CD14-positive monocyte (primary cell): ENCODE measurements around the gene TTC7B. TPM values are rescaled to one million over a fixed set of nuclear protein-coding genes. Genes with fewer than 3 reads are reported as not detected.

Experiments
- DNase-seq, 3 donors: peaks; one replicate each; pipeline ENCODE4 v3.0.0-alpha.2; 2011 to 2022
- H2AFZ ChIP-seq: 2 replicates; pipeline ENCODE4 v1.6.0; 2012; ENCODE audit warnings: mild to moderate bottlenecking, low read depth, low read length, inconsistent platforms; ENCODE audit not compliant: insufficient read depth, poor library complexity, severe bottlenecking
- H3K27ac ChIP-seq, 2 donors: 1 replicate in 1 of 2; 2 replicates in 1 of 2; pipeline ENCODE4 v1.5.1; 2012 to 2013; ENCODE audit warnings: low read length in 2 of 2, control low read depth in 1 of 2, inconsistent platforms in 1 of 2, low read depth in 1 of 2, mild to moderate bottlenecking in 1 of 2
- H3K27me3 ChIP-seq, 2 donors: one replicate each; pipeline versions ENCODE4 v1.6.0 to v1.6.1; 2011 to 2013; ENCODE audit warnings: low read length in 2 of 2; ENCODE audit not compliant: control insufficient read depth in 2 of 2, insufficient read depth in 2 of 2
- H3K36me3 ChIP-seq, 2 donors: replicated peaks in 1 of 2; 1 replicate in 1 of 2; 2 replicates in 1 of 2; pipeline versions ENCODE4 v1.5.1 to v1.6.1; 2012 to 2013; ENCODE audit warnings: low read length in 2 of 2, control low read depth in 1 of 2, inconsistent platforms in 1 of 2, mild to moderate bottlenecking in 1 of 2; ENCODE audit not compliant: insufficient read depth in 2 of 2, control insufficient read depth in 1 of 2
- H3K4me1 ChIP-seq, 2 donors: 1 replicate in 1 of 2; 2 replicates in 1 of 2; pipeline versions ENCODE4 v1.5.1 to v1.6.1; 2012 to 2013; ENCODE audit warnings: low read length in 2 of 2, control low read depth in 1 of 2, inconsistent platforms in 1 of 2, mild to moderate bottlenecking in 1 of 2, moderate library complexity in 1 of 2; ENCODE audit not compliant: insufficient read depth in 2 of 2, control insufficient read depth in 1 of 2
- H3K4me2 ChIP-seq: replicated peaks from 2 replicates; pipeline ENCODE3; 2012; ENCODE audit warnings: low read length, moderate library complexity, mild to moderate bottlenecking; ENCODE audit not compliant: poor library complexity, severe bottlenecking; ENCODE audit errors: extremely low read depth
- H3K4me3 ChIP-seq, 3 experiments: fragments of 200-600 bp in 1 of 3; sonication (generic) in 1 of 3; replicated peaks in 1 of 3; 1 replicate in 2 of 3; 2 replicates in 1 of 3; pipeline ENCODE4 v1.5.1; 2011 to 2013; ENCODE audit warnings: low read length in 3 of 3, mild to moderate bottlenecking in 3 of 3, control low read depth in 2 of 3, low read depth in 2 of 3, inconsistent platforms in 1 of 3, moderate library complexity in 1 of 3
- H3K79me2 ChIP-seq: 2 replicates; pipeline ENCODE4 v1.6.0; 2012; ENCODE audit warnings: mild to moderate bottlenecking, control low read depth, inconsistent platforms, low read length, moderate library complexity; ENCODE audit not compliant: insufficient read depth
- H3K9ac ChIP-seq: 2 replicates; pipeline ENCODE4 v1.6.0; 2017; ENCODE audit warnings: low read length, mild to moderate bottlenecking; ENCODE audit not compliant: insufficient read depth, poor library complexity, severe bottlenecking
- H3K9me3 ChIP-seq, 2 donors: replicated peaks in 1 of 2; 1 replicate in 1 of 2; 2 replicates in 1 of 2; pipeline versions ENCODE4 v1.5.1 to v1.6.1; 2012 to 2013; ENCODE audit warnings: low read length in 2 of 2, control low read depth in 1 of 2; ENCODE audit not compliant: control insufficient read depth in 1 of 2, insufficient read depth in 1 of 2
- H4K20me1 ChIP-seq: 2 replicates; pipeline ENCODE4 v1.6.0; 2012; ENCODE audit warnings: mild to moderate bottlenecking, low read length, control low read depth, moderate library complexity; ENCODE audit not compliant: insufficient read depth
- H3K27ac Mint-ChIP-seq, 7 donors: one replicate each; pipeline ENCODE4 v1.8.0; 2020; ENCODE audit warnings: mild to moderate bottlenecking in 7 of 7, mixed read lengths in 7 of 7, moderate library complexity in 6 of 7, inconsistent platforms in 2 of 7
- H3K27me3 Mint-ChIP-seq, 3 donors: one replicate each; pipeline ENCODE4 v1.8.0; 2021 to 2022; ENCODE audit warnings: low read depth in 3 of 3, mild to moderate bottlenecking in 3 of 3, mixed read lengths in 3 of 3, moderate library complexity in 3 of 3, inconsistent platforms in 1 of 3
- H3K36me3 Mint-ChIP-seq, 2 donors: one replicate each; pipeline ENCODE4 v1.8.0; 2020; ENCODE audit warnings: mixed read lengths in 2 of 2, inconsistent platforms in 1 of 2, mild to moderate bottlenecking in 1 of 2
- H3K4me1 Mint-ChIP-seq: one replicate; pipeline ENCODE4 v1.8.0; 2020; ENCODE audit warnings: mild to moderate bottlenecking, mixed read lengths
- H3K4me3 Mint-ChIP-seq, 2 donors: one replicate each; pipeline ENCODE4 v1.8.0; 2020; ENCODE audit warnings: mild to moderate bottlenecking in 2 of 2, mixed read lengths in 2 of 2, moderate library complexity in 1 of 2
- H3K9me3 Mint-ChIP-seq, 7 donors: one replicate each; pipeline ENCODE4 v1.8.0; 2020 to 2022; ENCODE audit warnings: mixed read lengths in 7 of 7, mild to moderate bottlenecking in 6 of 7, moderate library complexity in 6 of 7, inconsistent platforms in 2 of 7
- WGBS: methylation state at CpG from one replicate; pipeline ENCODE4 v1.1.5; 2013; ENCODE audit warnings: missing lambda C conversion rate; ENCODE audit not compliant: insufficient coverage; 5-methylcytosine and 5-hydroxymethylcytosine counted together
- intact Hi-C, 2 donors: fragments of 100-400 bp; cut with micrococcal nuclease; formaldehyde crosslinking; loops; one replicate each; pipeline versions ENCODE4 v1.15.0 to v1.15.1; 2023
- polyA plus RNA-seq, 3 donors: library from polyadenylated mRNA; depleted of rRNA in 1 of 3; unstranded in 2 of 3; stranded (reverse) in 1 of 3; fragments of 300-500 nt in 2 of 3; fragments of >200 nt in 1 of 3; fragmentation: Illumina TruSeq in 2 of 3; gene quantifications; 1 replicate in 2 of 3; 2 replicates in 1 of 3; pipeline ENCODE4 v1.2.3, GENCODE V29; 2012 to 2021
- TF ChIP-seq, protein P1 (sequence below): fragments of 200-600 bp; IDR thresholded peaks from one replicate; pipeline ENCODE4 v1.8.0; 2022; ENCODE audit warnings: antibody characterized with exemption, mild to moderate bottlenecking

Gene TTC7B
- polyA plus RNA-seq, 3 donors, result 0.87 to 2.6 (median 1.2) TPM

DNA sequence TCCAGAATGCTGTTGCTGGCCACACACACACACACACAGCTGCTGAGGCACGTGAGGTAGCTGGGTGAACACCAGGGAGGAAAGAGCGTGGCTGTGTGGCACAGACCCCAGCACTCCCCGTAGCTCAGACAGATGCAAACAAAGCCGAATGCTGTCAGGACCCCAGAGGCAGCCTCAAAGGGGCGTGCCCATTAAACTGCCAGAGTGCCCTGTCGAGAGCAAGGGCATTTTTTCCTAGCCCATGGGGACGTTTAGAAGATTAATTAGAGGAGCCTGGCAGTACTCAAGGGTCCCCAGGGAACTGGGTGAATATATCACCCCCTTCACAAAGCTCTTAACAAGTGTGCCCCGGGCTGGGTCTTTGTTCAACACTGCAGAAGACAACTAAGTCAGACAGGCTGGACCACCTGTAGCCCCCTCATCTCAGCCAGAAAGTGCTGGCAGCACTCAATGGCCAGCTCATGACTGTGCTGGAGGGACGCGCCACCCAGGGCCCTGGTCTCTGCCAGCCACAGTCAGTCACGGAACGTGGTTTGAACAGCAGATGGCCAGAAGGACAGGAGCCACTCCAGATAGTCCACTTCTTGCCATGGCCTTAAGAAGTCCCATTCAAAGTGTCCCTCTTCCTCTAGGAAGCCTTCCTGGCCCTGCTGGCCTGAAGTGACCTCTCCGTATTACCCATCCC lies 37.5 kb downstream of the TTC7B start:
- no peak overlapping the region for H3K4me2 ChIP-seq
- no peak overlapping the region for H3K4me3 ChIP-seq
- H3K36me3 ChIP-seq, result no peaks in the 10 kb centered on the region
- Mint-ChIP-seq H3K4me3 (no peak overlapping the region), H3K9me3 (no peaks in the 10 kb centered on the region), H3K27ac (peak overlapping the region in 2 of 7 donors; percentile 35 to 61), H3K36me3 (peaks cover 0 to 2% of the 10 kb centered on the region in 2 donors), H3K27me3 (peaks cover 0 to 2% (median 0%) of the 10 kb centered on the region in 3 donors), H3K4me1 (no peaks in the 10 kb centered on the region)
- no peaks in the 10 kb centered on the region for H3K4me1 ChIP-seq
- H3K79me2 ChIP-seq, result no peaks in the 10 kb centered on the region
- no peak overlapping the region for H3K27ac ChIP-seq
- no peak overlapping the region for H3K9ac ChIP-seq
- H4K20me1 ChIP-seq, result no peaks in the 10 kb centered on the region
- no peak for DNase-seq
- TF ChIP-seq, protein P1, sequence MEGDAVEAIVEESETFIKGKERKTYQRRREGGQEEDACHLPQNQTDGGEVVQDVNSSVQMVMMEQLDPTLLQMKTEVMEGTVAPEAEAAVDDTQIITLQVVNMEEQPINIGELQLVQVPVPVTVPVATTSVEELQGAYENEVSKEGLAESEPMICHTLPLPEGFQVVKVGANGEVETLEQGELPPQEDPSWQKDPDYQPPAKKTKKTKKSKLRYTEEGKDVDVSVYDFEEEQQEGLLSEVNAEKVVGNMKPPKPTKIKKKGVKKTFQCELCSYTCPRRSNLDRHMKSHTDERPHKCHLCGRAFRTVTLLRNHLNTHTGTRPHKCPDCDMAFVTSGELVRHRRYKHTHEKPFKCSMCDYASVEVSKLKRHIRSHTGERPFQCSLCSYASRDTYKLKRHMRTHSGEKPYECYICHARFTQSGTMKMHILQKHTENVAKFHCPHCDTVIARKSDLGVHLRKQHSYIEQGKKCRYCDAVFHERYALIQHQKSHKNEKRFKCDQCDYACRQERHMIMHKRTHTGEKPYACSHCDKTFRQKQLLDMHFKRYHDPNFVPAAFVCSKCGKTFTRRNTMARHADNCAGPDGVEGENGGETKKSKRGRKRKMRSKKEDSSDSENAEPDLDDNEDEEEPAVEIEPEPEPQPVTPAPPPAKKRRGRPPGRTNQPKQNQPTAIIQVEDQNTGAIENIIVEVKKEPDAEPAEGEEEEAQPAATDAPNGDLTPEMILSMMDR, result no peak
- intact Hi-C loops, result no loop called here
- 100% methylated on average over 9 of the region's 13 CpGs for WGBS
- no peaks in the 10 kb centered on the region for H3K9me3 ChIP-seq
- H3K27me3 ChIP-seq, result no peaks in the 10 kb centered on the region
- no peak overlapping the region for H2AFZ ChIP-seq

DNA sequence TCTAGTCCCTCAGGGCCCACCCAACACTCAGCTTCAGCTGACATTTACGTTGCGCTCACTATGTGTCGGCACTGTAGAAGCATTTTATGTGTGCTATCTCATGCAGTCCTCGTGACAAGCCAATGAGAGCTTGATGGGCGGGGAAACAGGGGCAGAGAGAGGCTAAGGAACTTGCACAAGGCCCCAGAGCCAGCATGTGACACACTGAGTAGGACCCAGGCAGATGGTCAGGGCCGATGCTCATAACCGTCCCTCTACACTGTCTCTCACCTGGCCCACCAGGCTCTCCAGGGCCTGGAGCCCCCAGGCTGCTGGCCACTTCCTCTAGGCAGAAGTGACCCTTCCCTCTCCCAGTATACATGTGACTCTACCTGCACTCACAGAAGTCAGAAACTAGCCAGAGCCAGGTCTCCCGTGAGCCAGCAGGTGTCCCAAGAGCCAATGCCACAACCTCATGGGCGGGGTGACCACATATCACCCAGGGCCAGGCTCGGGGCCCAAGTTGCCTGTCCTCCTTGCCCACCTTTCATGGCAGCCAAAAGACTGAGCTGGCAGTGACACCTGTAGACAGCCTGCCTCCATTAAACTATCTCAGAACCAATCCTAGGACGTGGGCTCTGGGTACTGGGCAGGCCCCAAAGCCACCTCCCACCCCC lies 38.3 kb downstream of the TTC7B start:
- no peak for DNase-seq
- no peaks in the 10 kb centered on the region for H3K79me2 ChIP-seq
- H3K27ac ChIP-seq, result no peak overlapping the region
- no peak overlapping the region for H3K4me2 ChIP-seq
- no peak overlapping the region for H3K9ac ChIP-seq
- no peaks in the 10 kb centered on the region for H3K9me3 ChIP-seq
- Mint-ChIP-seq H3K9me3 (no peaks in the 10 kb centered on the region), H3K4me3 (no peak overlapping the region), H3K36me3 (peaks cover 0 to 2% of the 10 kb centered on the region in 2 donors), H3K4me1 (no peaks in the 10 kb centered on the region), H3K27ac (peak overlapping the region in 2 of 7 donors; percentile 8 to 61), H3K27me3 (peaks cover 0 to 2% (median 0%) of the 10 kb centered on the region in 3 donors)
- intact Hi-C loops, result no loop called here
- H3K36me3 ChIP-seq, result no peaks in the 10 kb centered on the region
- no peaks in the 10 kb centered on the region for H3K27me3 ChIP-seq
- no peak overlapping the region for H2AFZ ChIP-seq
- TF ChIP-seq, protein P1, result no peak
- no peaks in the 10 kb centered on the region for H4K20me1 ChIP-seq
- H3K4me3 ChIP-seq, result no peak overlapping the region
- 90% methylated on average over 9 of the region's 11 CpGs for WGBS
- H3K4me1 ChIP-seq, result no peaks in the 10 kb centered on the region
